ENCODE results near the gene IGFBP4.

- TF ChIP-seq POLR2AphosphoS5 (IDR thresholded peaks at IDR 0.05; ENCODE audit: low read depth, low read length) (no peak), POLR2A (IDR thresholded peaks at IDR 0.05; ENCODE audit: low read depth, low read length) (no peak), TAF1 (IDR thresholded peaks at IDR 0.05; ENCODE audit: borderline replicate concordance, low read depth, low read length) (no peak)
Observed at GRCh38 chr17:40447148-40447644, 3.9 kb downstream of the IGFBP4 start.

Data from GM12892 (cell line).